CD4-positive, alpha-beta T cell treated with Interleukin-6 at 100 ng/mL for 8 hours (primary cell): Measurements from ENCODE around the gene CHST1.

Experiments
- DNase-seq: peaks from one replicate; pipeline ENCODE4 v3.0.0-alpha.2; 2020; ENCODE audit warnings: mixed read lengths, low spot score

The CHST1 gene

DNA sequence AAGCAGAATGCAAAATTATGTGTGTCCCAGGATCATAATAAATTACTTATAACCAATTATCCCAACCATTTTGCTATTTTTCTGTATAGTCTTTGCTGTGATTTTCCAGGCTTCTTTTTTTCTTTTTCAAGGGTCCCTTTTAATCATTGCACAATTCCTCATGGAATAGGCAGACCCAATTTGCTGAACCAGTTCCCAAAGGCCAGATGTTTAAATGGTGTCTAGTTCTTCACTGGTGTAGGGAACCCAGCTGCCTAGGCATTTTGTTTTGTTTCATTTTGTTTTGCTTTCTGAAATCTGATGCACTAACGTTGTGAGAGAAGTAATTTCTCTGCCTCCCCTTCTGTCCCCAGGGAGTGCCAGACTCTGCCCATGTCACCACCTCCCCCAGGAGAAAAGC is 60.4 kb downstream of the CHST1 start:
- no peak for DNase-seq

DNA sequence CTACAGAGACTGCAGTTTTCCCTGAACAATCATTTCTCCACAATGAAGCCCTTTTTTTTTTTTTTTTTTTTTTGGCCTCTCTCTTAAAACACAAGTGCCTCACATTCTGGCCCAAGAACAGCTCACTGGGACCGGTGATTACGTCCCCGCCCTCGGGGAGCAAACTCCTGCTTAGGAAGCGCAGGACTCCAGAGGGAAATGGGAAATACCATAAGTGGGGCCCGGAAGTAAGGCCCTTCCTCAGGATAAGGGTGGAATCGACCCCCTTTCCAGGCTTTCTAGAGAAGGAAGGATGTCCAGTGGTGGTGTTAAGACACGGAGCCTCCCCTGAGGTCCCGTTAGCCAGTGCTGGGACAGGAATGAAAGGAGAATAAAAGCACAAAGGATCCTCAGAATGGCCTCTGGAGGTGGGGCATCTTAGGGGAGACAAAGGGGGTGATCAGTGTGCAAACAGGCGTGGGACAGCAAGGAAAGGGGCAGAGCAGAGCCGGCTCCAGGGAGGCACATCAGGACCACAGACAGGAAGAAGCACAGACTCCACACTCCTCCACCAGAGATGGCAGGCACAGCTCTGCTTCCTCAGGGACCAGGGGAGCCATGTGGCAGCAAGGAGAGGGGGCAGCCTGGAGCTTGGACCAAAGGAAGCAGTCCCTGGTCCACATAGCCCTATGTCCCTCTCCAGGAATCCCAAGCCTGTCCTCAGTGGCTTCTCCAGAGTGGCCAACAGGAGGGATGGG is 61.3 kb downstream of the CHST1 start:
- no peak for DNase-seq

DNA sequence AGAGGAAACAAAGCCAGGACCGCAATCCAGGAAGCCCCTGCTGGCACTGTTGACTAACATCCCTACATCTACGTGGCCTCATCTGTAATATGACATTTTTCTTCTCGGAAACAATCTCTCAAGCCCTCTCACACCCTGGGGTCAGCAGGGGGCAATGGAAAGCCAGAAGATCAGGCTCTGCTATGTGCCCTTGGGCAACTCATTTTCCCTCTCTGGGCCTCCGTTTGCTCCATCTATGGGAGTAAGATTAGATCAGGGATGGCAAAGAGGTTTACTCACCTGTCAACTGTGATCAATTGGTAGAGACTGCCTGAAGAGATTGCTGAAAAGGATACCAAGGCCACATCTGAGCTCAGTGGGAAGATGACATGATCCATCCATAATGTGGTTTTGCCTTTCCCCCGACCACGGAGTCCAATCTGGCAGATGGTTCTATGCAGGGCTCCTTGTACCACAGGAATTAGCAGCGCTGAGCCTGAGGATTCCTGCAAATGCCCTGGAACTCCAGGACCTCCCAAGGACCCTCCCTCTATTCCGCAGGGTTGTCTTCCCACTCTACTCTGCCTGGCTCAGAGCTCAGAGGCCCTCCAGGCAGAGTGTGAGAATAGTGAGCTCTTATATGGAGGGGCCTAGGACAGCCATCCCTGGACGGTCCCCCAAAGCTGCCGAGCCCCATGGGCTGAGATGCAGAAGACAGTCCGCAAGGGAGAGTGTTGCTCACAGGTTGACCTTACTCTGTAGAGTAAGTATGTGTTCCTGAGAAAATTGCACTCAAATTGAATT is 66.1 kb downstream of the CHST1 start:
- DNase-seq: no peak
